Measurements from ENCODE around the gene LDOC1. TPM values are rescaled to one million over a fixed set of nuclear protein-coding genes. Genes with fewer than 3 reads are reported as not detected.

LDOC1 gene
- total RNA-seq, 1 experiment from 2014 or later, result 25.6 TPM

DNA sequence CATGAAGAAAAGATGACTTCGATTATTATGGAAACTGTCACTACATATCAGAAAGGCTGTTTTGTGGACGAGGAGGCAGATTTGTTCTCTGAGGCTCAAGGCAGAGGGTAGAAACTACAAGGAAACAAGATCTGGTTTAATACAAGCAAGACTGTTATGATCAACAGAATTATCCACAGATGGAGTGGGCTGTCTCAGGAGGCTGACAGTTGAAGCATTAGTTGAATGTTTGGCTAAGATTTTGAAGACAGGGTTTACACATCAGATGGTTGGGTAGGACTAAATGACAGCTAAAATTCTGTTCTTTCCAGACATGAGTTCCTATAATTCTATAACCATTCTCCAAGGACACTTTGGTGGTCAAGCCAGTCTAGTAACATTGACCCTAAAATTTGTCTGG is 49.8 kb downstream of the LDOC1 start:
- Histone ChIP-seq H2AFZ (ENCODE audit: low read length) (no peak overlapping the region), H2BK12ac (ENCODE audit: insufficient read length, low read depth, low read length) (no peak overlapping the region), H3K4me1 (ENCODE audit: insufficient read depth, low read length) (no peaks in the 10 kb centered on the region), H2BK20ac (ENCODE audit: low read depth, low read length, poor library complexity, severe bottlenecking) (no peak overlapping the region), H2BK15ac (ENCODE audit: low read depth, low read length) (no peak overlapping the region), H4K8ac (replicated peaks; ENCODE audit: insufficient read length, low read depth, low read length) (no peak overlapping the region), H4K5ac (ENCODE audit: insufficient read length, low read depth, low read length) (no peak overlapping the region), H3T11ph (ENCODE audit: low read length) (no peak overlapping the region), H3K4ac (ENCODE audit: low read depth, low read length) (no peak overlapping the region), H3K18ac (ENCODE audit: insufficient read length, low read depth, low read length) (no peak overlapping the region), H3K79me1 (ENCODE audit: insufficient read depth, low read depth, low read length, poor library complexity, severe bottlenecking) (no peaks in the 10 kb centered on the region), H2BK5ac (ENCODE audit: insufficient read length, low read length) (no peak overlapping the region), H3K14ac (ENCODE audit: insufficient read depth, low read length) (no peak overlapping the region), H3K27ac (ENCODE audit: insufficient read length, low read depth, low read length) (no peak overlapping the region), H3K27me3 (ENCODE audit: insufficient read depth, low read length) (no peaks in the 10 kb centered on the region), H4K91ac (ENCODE audit: insufficient read length, low read depth, low read length) (no peak overlapping the region), H2BK120ac (ENCODE audit: low read depth, low read length, poor library complexity, severe bottlenecking) (no peak overlapping the region), H2AK5ac (ENCODE audit: insufficient read length, low read length) (no peak overlapping the region), H3K23ac (ENCODE audit: insufficient read length, low read depth, low read length) (no peak overlapping the region), H3K9ac (ENCODE audit: extremely low read depth, insufficient read length, low read length) (no peak overlapping the region), H3K4me2 (ENCODE audit: insufficient read depth, insufficient read length, low read length) (no peak overlapping the region), H3K56ac (ENCODE audit: insufficient read length, low read depth, low read length) (no peak overlapping the region), H3K79me2 (ENCODE audit: insufficient read depth, low read length) (no peaks in the 10 kb centered on the region), H3K23me2 (ENCODE audit: insufficient read length, low read depth, low read length, poor library complexity, severe bottlenecking) (no peaks in the 10 kb centered on the region), H4K20me1 (ENCODE audit: control insufficient read depth, insufficient read depth, insufficient read length) (no peaks in the 10 kb centered on the region), H3K9me3 (ENCODE audit: control insufficient read depth, low read depth, low read length) (no peaks in the 10 kb centered on the region)
- no peak for DNase-seq
- Mint-ChIP-seq H3K9me3 (peaks cover 39 to 55% of the 10 kb centered on the region in 2 experiments), H3K27ac (no peak overlapping the region), H3K4me1 (no peaks in the 10 kb centered on the region), H3K27me3 (ENCODE audit: low read depth) (no peaks in the 10 kb centered on the region), H3K4me3 (no peak overlapping the region), H3K36me3 (ENCODE audit: insufficient read depth in 1 of 3, low read depth in 3 of 3) (peaks cover 0 to 2% (median 1%) of the 10 kb centered on the region in 3 experiments; a peak in 3 of 7 replicates)
- WGBS (ENCODE audit: extremely low coverage, insufficient read length, low lambda C conversion rate), result no CpG with 5 or more reads among the region's 2 CpGs
- TF ChIP-seq, protein P1, sequence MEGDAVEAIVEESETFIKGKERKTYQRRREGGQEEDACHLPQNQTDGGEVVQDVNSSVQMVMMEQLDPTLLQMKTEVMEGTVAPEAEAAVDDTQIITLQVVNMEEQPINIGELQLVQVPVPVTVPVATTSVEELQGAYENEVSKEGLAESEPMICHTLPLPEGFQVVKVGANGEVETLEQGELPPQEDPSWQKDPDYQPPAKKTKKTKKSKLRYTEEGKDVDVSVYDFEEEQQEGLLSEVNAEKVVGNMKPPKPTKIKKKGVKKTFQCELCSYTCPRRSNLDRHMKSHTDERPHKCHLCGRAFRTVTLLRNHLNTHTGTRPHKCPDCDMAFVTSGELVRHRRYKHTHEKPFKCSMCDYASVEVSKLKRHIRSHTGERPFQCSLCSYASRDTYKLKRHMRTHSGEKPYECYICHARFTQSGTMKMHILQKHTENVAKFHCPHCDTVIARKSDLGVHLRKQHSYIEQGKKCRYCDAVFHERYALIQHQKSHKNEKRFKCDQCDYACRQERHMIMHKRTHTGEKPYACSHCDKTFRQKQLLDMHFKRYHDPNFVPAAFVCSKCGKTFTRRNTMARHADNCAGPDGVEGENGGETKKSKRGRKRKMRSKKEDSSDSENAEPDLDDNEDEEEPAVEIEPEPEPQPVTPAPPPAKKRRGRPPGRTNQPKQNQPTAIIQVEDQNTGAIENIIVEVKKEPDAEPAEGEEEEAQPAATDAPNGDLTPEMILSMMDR (conservative IDR thresholded peaks at IDR 0.05), result no peak

Other genes starting within 250 kb of the LDOC1 start
- not detected in 2 replicates for gene SPANXB1, start 174.5 kb downstream of the LDOC1 start, total RNA-seq (2021)
- gene SPANXC, start 65.4 kb upstream of the LDOC1 start, total RNA-seq (2021), result not detected in 2 replicates

Data from H9 (cell line).